Measurements from ENCODE around the gene CLTC. TPM values are rescaled to one million over a fixed set of nuclear protein-coding genes. Genes with fewer than 3 reads are reported as not detected.
"Not testable (repeated sequence)": the region's sequence is repeated elsewhere in the genome, so short reads cannot be mapped to it uniquely, and the experiment has no call there.

The CLTC gene
- total RNA-seq = 100 to 1,000 TPM; 156 to 184 TPM

- peaks cover 25 to 28% of the 10 kb centered on the region in 2 donors for H3K36me3 Mint-ChIP-seq
- H3K9me3 Mint-ChIP-seq = no peaks in the 10 kb centered on the region
- H3K27ac Mint-ChIP-seq = peak within 1 kb of the TSS; percentile 97 to 99
- ATAC-seq (peak; percentile 87 to 89), DNase-seq (ENCODE audit: low spot score in 2 of 2) (peak; percentile 90 to 94)
Measured at GRCh38 chr17:59619298-59620063, at the start of gene CLTC. Gene CLTC (plus strand): TSS chr17:59619895. CDS start chr17:59620132, 237 bp downstream.

GRCh38 chr17:59572301-59572924 is 47.3 kb upstream of the CLTC start:
- H3K9me3 Mint-ChIP-seq = no peaks in the 10 kb centered on the region
- DNase-seq (ENCODE audit: low spot score in 2 of 2) = peak in 1 of 2 donors; percentile 10
- peaks cover 0 to 20% of the 10 kb centered on the region in 2 donors for H3K36me3 Mint-ChIP-seq
- peak; percentile 63 to 91 for ATAC-seq
- H3K27ac Mint-ChIP-seq = peak overlapping the region; percentile 72 to 91

GRCh38 chr17:59584168-59584567 is 35.5 kb upstream of the CLTC start:
- ATAC-seq; DNase-seq (ENCODE audit: low spot score in 2 of 2); H3K9me3 Mint-ChIP-seq; H3K36me3 Mint-ChIP-seq; H3K27ac Mint-ChIP-seq: not testable (repeated sequence)

- no peaks in the 10 kb centered on the region for H3K9me3 Mint-ChIP-seq
- H3K27ac Mint-ChIP-seq = no peak overlapping the region
- ATAC-seq (no peak), DNase-seq (ENCODE audit: low spot score in 2 of 2) (no peak)
- H3K36me3 Mint-ChIP-seq = peaks cover 0 to 27% of the 10 kb centered on the region in 2 donors
Measured at GRCh38 chr17:59600169-59600568, 19.5 kb upstream of the CLTC start.

- H3K9me3 Mint-ChIP-seq = no peaks in the 10 kb centered on the region
- ATAC-seq = peak; percentile 92 to 100
Measured at GRCh38 chr17:59601130-59601529, 18.6 kb upstream of the CLTC start.

GRCh38 chr17:59607061-59607460 is 12.6 kb upstream of the CLTC start:
- H3K9me3 Mint-ChIP-seq = no peaks in the 10 kb centered on the region
- peaks cover 0 to 24% of the 10 kb centered on the region in 2 donors for H3K36me3 Mint-ChIP-seq
- ATAC-seq (no peak), DNase-seq (ENCODE audit: low spot score in 2 of 2) (no peak)
- no peak overlapping the region for H3K27ac Mint-ChIP-seq

More at GRCh38 chr17:59601130-59601529, 18.6 kb upstream of the CLTC start:
- DNase-seq (ENCODE audit: low spot score in 2 of 2) = peak in 1 of 2 donors; percentile 50
- Mint-ChIP-seq H3K36me3 (peaks cover 0 to 31% of the 10 kb centered on the region in 2 donors), H3K27ac (peak overlapping the region; percentile 12 to 92)

- no peak for ATAC-seq
- H3K9me3 Mint-ChIP-seq = no peaks in the 10 kb centered on the region
- no peak overlapping the region for H3K27ac Mint-ChIP-seq
- H3K36me3 Mint-ChIP-seq = peaks cover 0 to 16% of the 10 kb centered on the region in 2 donors
- peak in 1 of 2 donors; percentile 47 for DNase-seq (ENCODE audit: low spot score in 2 of 2)
Measured at GRCh38 chr17:59607817-59608403, 11.8 kb upstream of the CLTC start.

GRCh38 chr17:59611503-59611902 is 8.2 kb upstream of the CLTC start:
- DNase-seq (ENCODE audit: low spot score in 2 of 2) = no peak
- no peak for ATAC-seq
- no peaks in the 10 kb centered on the region for H3K9me3 Mint-ChIP-seq
- H3K27ac Mint-ChIP-seq = no peak overlapping the region
- H3K36me3 Mint-ChIP-seq = peaks cover 0 to 11% of the 10 kb centered on the region in 2 donors

GRCh38 chr17:59616253-59616920 is 3.3 kb upstream of the CLTC start:
- ATAC-seq (no peak), DNase-seq (ENCODE audit: low spot score in 2 of 2) (no peak)
- H3K36me3 Mint-ChIP-seq = peaks cover 22 to 23% of the 10 kb centered on the region in 2 donors
- no peaks in the 10 kb centered on the region for H3K9me3 Mint-ChIP-seq
- no peak overlapping the region for H3K27ac Mint-ChIP-seq

GRCh38 chr17:59617156-59617732 is 2.5 kb upstream of the CLTC start:
- H3K27ac Mint-ChIP-seq = no peak overlapping the region
- ATAC-seq (no peak), DNase-seq (ENCODE audit: low spot score in 2 of 2) (no peak)
- H3K36me3 Mint-ChIP-seq = peaks cover 23 to 25% of the 10 kb centered on the region in 2 donors
- H3K9me3 Mint-ChIP-seq = no peaks in the 10 kb centered on the region

GRCh38 chr17:59619035-59619297 is 729 bp upstream of the CLTC start:
- Mint-ChIP-seq H3K27ac (peak overlapping the region; percentile 97 to 99), H3K36me3 (peaks cover 25 to 26% of the 10 kb centered on the region in 2 donors), H3K9me3 (no peaks in the 10 kb centered on the region)
- ATAC-seq = no peak
- DNase-seq (ENCODE audit: low spot score in 2 of 2) = no peak

- no peaks in the 10 kb centered on the region for H3K9me3 Mint-ChIP-seq
Measured at GRCh38 chr17:59620064-59620359, 317 bp downstream of the CLTC start.

GRCh38 chr17:59620518-59621259 is 994 bp downstream of the CLTC start:
- Mint-ChIP-seq H3K9me3 (no peaks in the 10 kb centered on the region), H3K36me3 (peaks cover 25 to 28% of the 10 kb centered on the region in 2 donors), H3K27ac (peak overlapping the region; percentile 97 to 99)
- ATAC-seq (peak in 1 of 2 donors; percentile 41), DNase-seq (ENCODE audit: low spot score in 2 of 2) (peak; percentile 34 to 65)

More at GRCh38 chr17:59620064-59620359, 317 bp downstream of the CLTC start:
- no peak for ATAC-seq
- Mint-ChIP-seq H3K36me3 (peaks cover 25 to 28% of the 10 kb centered on the region in 2 donors), H3K27ac (peak overlapping the region; percentile 97 to 99)
- DNase-seq (ENCODE audit: low spot score in 2 of 2) = no peak

- H3K27ac Mint-ChIP-seq = no peak overlapping the region
- H3K36me3 Mint-ChIP-seq = peaks cover 25 to 28% of the 10 kb centered on the region in 2 donors
- DNase-seq (ENCODE audit: low spot score in 2 of 2) (no peak), ATAC-seq (no peak)
- no peaks in the 10 kb centered on the region for H3K9me3 Mint-ChIP-seq
Measured at GRCh38 chr17:59621771-59622170, 2.1 kb downstream of the CLTC start.

GRCh38 chr17:59623151-59623550 is 3.5 kb downstream of the CLTC start:
- Mint-ChIP-seq H3K36me3 (peaks cover 25 to 28% of the 10 kb centered on the region in 2 donors), H3K9me3 (no peaks in the 10 kb centered on the region), H3K27ac (no peak overlapping the region)
- DNase-seq (ENCODE audit: low spot score in 2 of 2) = no peak
- ATAC-seq = no peak

GRCh38 chr17:59626756-59627155 is 7.1 kb downstream of the CLTC start:
- H3K9me3 Mint-ChIP-seq = peaks cover 0 to 3% of the 10 kb centered on the region in 2 donors
- ATAC-seq (no peak), DNase-seq (ENCODE audit: low spot score in 2 of 2) (no peak)
- no peak overlapping the region for H3K27ac Mint-ChIP-seq
- peaks cover 0 to 37% of the 10 kb centered on the region in 2 donors for H3K36me3 Mint-ChIP-seq
